Cerebellar nuclear complex (tissue), 1 donor: ENCODE data around the gene WNT9A.

Source experiments
- DNase-seq, 2 experiments: peaks; one replicate each; lab custom pipeline; 2025; lab: John Stamatoyannopoulos, UW

WNT9A gene

GRCh38 chr1:227897704-227898438 lies 49.9 kb downstream of the WNT9A start:
- no peak for DNase-seq

GRCh38 chr1:227896710-227897655 lies 50.7 kb downstream of the WNT9A start:
- no peak for DNase-seq

GRCh38 chr1:227895828-227896685 lies 51.7 kb downstream of the WNT9A start:
- no peak for DNase-seq

- no peak for DNase-seq
These were observed 52.8 kb downstream of the WNT9A start for GRCh38 chr1:227894831-227895451.

- DNase-seq, result no peak
These were observed 53.6 kb downstream of the WNT9A start for GRCh38 chr1:227893949-227894721.

GRCh38 chr1:227893300-227893948 lies 54.3 kb downstream of the WNT9A start:
- no peak for DNase-seq

GRCh38 chr1:227892489-227893299 lies 55.0 kb downstream of the WNT9A start:
- no peak for DNase-seq

- no peak for DNase-seq
These were observed 55.7 kb downstream of the WNT9A start for GRCh38 chr1:227891955-227892488.

- no peak for DNase-seq
These were observed 56.3 kb downstream of the WNT9A start for GRCh38 chr1:227891223-227891954.

GRCh38 chr1:227890451-227891222 lies 57.1 kb downstream of the WNT9A start:
- no peak for DNase-seq

GRCh38 chr1:227889863-227890405 lies 57.8 kb downstream of the WNT9A start:
- no peak for DNase-seq

GRCh38 chr1:227889047-227889862 lies 58.5 kb downstream of the WNT9A start:
- DNase-seq, result no peak

- DNase-seq, result no peak
These were observed 59.2 kb downstream of the WNT9A start for GRCh38 chr1:227888404-227889046.

GRCh38 chr1:227887697-227888403 lies 59.9 kb downstream of the WNT9A start:
- no peak for DNase-seq

GRCh38 chr1:227886993-227887696 lies 60.6 kb downstream of the WNT9A start:
- no peak for DNase-seq
